OCI-LY3 (cell line): ENCODE data around the gene ALDOB.

Experiments
- H2AFZ ChIP-seq: fragments of 200-600, 300-600 bp; shearing (Covaris generic); 2 replicates; pipeline ENCODE4 v1.6.0; 2014; ENCODE audit warnings: antibody characterized with exemption, low read depth, low read length
- H3K27ac ChIP-seq: fragments of 200-600, 300-600 bp; sonication (generic); 2 replicates; pipeline ENCODE4 v1.5.1; 2014; ENCODE audit warnings: mild to moderate bottlenecking, low read length, moderate library complexity, mixed read lengths
- H3K27me3 ChIP-seq: fragments of 200-600, 300-600 bp; sonication (generic); 2 replicates; pipeline ENCODE4 v1.6.1; 2014; ENCODE audit warnings: low read depth, low read length, mixed read lengths
- H3K36me3 ChIP-seq: fragments of 200-600, 300-600 bp; sonication (generic); replicated peaks from 2 replicates; pipeline ENCODE3; 2014; ENCODE audit warnings: low read depth, low read length, mixed read lengths
- H3K4me1 ChIP-seq: fragments of 300-600, 200-600 bp; sonication (generic); 2 replicates; pipeline ENCODE4 v1.6.1; 2014; ENCODE audit warnings: low read length, mixed read lengths
- H3K4me2 ChIP-seq: fragments of 200-600, 300-600 bp; sonication (generic); 2 replicates; pipeline ENCODE4 v1.6.1; 2014; ENCODE audit warnings: low read length, mixed read lengths
- H3K4me3 ChIP-seq: fragments of 300-600, 200-600 bp; sonication (generic); 2 replicates; pipeline ENCODE4 v1.5.1; 2014; ENCODE audit warnings: antibody characterized with exemption, mild to moderate bottlenecking, low read length, moderate library complexity
- H3K79me2 ChIP-seq: fragments of 300-600, 200-600 bp; shearing (Covaris generic); 2 replicates; pipeline ENCODE4 v1.6.1; 2014; ENCODE audit warnings: mild to moderate bottlenecking, low read length, mixed read lengths
- H3K9ac ChIP-seq: fragments of 300-600, 200-600 bp; shearing (Covaris generic); 2 replicates; pipeline ENCODE4 v1.6.0; 2014; ENCODE audit warnings: mild to moderate bottlenecking, low read length, moderate library complexity
- H3K9me3 ChIP-seq: fragments of 200-600, 300-600 bp; shearing (Covaris generic); 2 replicates; pipeline ENCODE4 v1.6.1; 2014; ENCODE audit warnings: low read length, mixed read lengths; ENCODE audit not compliant: insufficient read depth
- H4K20me1 ChIP-seq: fragments of 200-600, 300-600 bp; sonication (generic); 2 replicates; pipeline ENCODE4 v1.6.1; 2016; ENCODE audit warnings: low read length, mixed read lengths; ENCODE audit not compliant: insufficient read depth
- CTCF ChIP-seq: fragments of 200-600, 300-600 bp; sonication (generic); IDR thresholded peaks from 2 replicates; pipeline ENCODE4 v1.5.1; 2014; ENCODE audit warnings: antibody characterized with exemption, low read length, low read depth
- EZH2phosphoT487 ChIP-seq: fragments of 200-600 bp; shearing (Covaris generic); IDR thresholded peaks from 2 replicates; pipeline ENCODE4 v1.6.1; 2018; ENCODE audit warnings: antibody characterized with exemption, mixed run types, low read depth

ALDOB gene

GRCh38 chr9:101437806-101438232 lies 2.2 kb upstream of the ALDOB start:
- Histone ChIP-seq H3K4me2 (no peak overlapping the region), H3K4me1 (peaks cover 20% of the 10 kb centered on the region), H3K36me3 (no peaks in the 10 kb centered on the region), H3K9me3 (no peaks in the 10 kb centered on the region), H3K9ac (no peak overlapping the region), H4K20me1 (no peaks in the 10 kb centered on the region), H3K4me3 (no peak overlapping the region), H3K79me2 (no peaks in the 10 kb centered on the region), H2AFZ (no peak overlapping the region), H3K27ac (no peak overlapping the region), H3K27me3 (no peaks in the 10 kb centered on the region)
- TF ChIP-seq CTCF, result no peak
- TF ChIP-seq EZH2phosphoT487, result no peak

- H3K4me1 ChIP-seq, result peaks cover 20% of the 10 kb centered on the region
- H3K36me3 ChIP-seq, result no peaks in the 10 kb centered on the region
Observed at GRCh38 chr9:101434998-101435397, 576 bp downstream of the ALDOB start.

GRCh38 chr9:101433229-101433628 lies 2.3 kb downstream of the ALDOB start:
- no peaks in the 10 kb centered on the region for H3K27me3 ChIP-seq
- H3K4me3 ChIP-seq, result no peak overlapping the region
- no peaks in the 10 kb centered on the region for H3K36me3 ChIP-seq
- no peak overlapping the region for H3K9ac ChIP-seq
- H3K4me1 ChIP-seq, result peaks cover 13% of the 10 kb centered on the region
- TF ChIP-seq EZH2phosphoT487, result no peak
- TF ChIP-seq CTCF, result no peak
- H3K79me2 ChIP-seq, result no peaks in the 10 kb centered on the region
- H2AFZ ChIP-seq, result no peak overlapping the region
- no peak overlapping the region for H3K4me2 ChIP-seq
- no peaks in the 10 kb centered on the region for H3K9me3 ChIP-seq
- no peaks in the 10 kb centered on the region for H4K20me1 ChIP-seq
- H3K27ac ChIP-seq, result no peak overlapping the region

More at GRCh38 chr9:101434998-101435397, 576 bp downstream of the ALDOB start:
- Histone ChIP-seq H3K79me2 (no peaks in the 10 kb centered on the region), H3K9me3 (no peaks in the 10 kb centered on the region), H3K4me2 (peak overlapping the region; percentile 15; the same call in 1 of the 2 replicates), H3K27me3 (no peaks in the 10 kb centered on the region), H3K27ac (no peak overlapping the region), H4K20me1 (no peaks in the 10 kb centered on the region), H3K9ac (no peak overlapping the region), H2AFZ (no peak overlapping the region), H3K4me3 (no peak overlapping the region)
- TF ChIP-seq CTCF (no peak), EZH2phosphoT487 (no peak)

- no peak for TF ChIP-seq CTCF
- TF ChIP-seq EZH2phosphoT487, result no peak
- Histone ChIP-seq H2AFZ (no peak overlapping the region), H3K27ac (no peak overlapping the region), H3K79me2 (no peaks in the 10 kb centered on the region), H3K36me3 (no peaks in the 10 kb centered on the region), H3K27me3 (no peaks in the 10 kb centered on the region), H3K4me3 (no peak overlapping the region), H4K20me1 (no peaks in the 10 kb centered on the region), H3K4me2 (no peak overlapping the region), H3K9me3 (no peaks in the 10 kb centered on the region), H3K9ac (no peak overlapping the region), H3K4me1 (peaks cover 15% of the 10 kb centered on the region)
Observed at GRCh38 chr9:101432740-101433139, 2.8 kb downstream of the ALDOB start.
